Fibroblast of the aortic adventitia (primary cell): ENCODE results near the gene RBM46. TPM values are rescaled to one million over a fixed set of nuclear protein-coding genes. Genes with fewer than 3 reads are reported as not detected.

Experiments
- DNase-seq: peaks from one replicate; pipeline ENCODE4 v3.0.0-alpha.2; 2010; ENCODE audit warnings: low read depth
- H3K4me3 ChIP-seq: 2 replicates; pipeline ENCODE4 v1.5.1; 2011; ENCODE audit warnings: low read depth, mild to moderate bottlenecking, control low read depth, low read length, moderate library complexity
- CTCF ChIP-seq: IDR thresholded peaks from 2 replicates; pipeline ENCODE4 v1.5.1; 2011; ENCODE audit warnings: mild to moderate bottlenecking, low read length, control low read depth, inconsistent platforms; ENCODE audit not compliant: insufficient read depth
- total RNA-seq: library from RNA; depleted of rRNA; stranded (reverse); fragments of >200 nt; gene quantifications from 2 replicates; pipeline ENCODE4 v1.2.3, GENCODE V29; 2012; ENCODE audit warnings: low replicate concordance

The RBM46 gene
- total RNA-seq, 1 donor: not detected

DNA sequence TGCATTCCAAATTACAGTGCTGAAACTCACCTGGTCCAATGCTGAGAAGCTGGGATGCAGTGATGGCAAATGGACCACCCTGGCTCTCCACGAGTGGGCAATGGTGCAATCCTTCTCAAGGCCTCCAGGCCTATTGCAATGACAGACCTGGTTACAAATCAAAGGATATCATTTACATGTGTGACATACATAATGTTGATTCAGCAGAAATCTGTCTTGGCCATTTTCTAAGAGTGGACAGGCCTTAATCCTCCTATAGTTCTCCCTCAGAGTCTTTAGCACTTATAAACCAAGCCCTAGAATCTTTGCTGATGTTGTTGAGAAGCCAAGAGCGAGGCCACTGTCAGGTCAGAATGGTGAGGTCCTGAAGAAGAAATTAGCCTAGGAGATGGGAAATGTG lies 20.2 kb upstream of the RBM46 start:
- DNase-seq: no peak
- TF ChIP-seq CTCF: no peak
- no peak overlapping the region for H3K4me3 ChIP-seq

- no peak overlapping the region for H3K4me3 ChIP-seq
- DNase-seq: no peak
- no peak for TF ChIP-seq CTCF
These were observed 2.8 kb upstream of the RBM46 start for GRCh38 chr4:154778264-154778663.

DNA sequence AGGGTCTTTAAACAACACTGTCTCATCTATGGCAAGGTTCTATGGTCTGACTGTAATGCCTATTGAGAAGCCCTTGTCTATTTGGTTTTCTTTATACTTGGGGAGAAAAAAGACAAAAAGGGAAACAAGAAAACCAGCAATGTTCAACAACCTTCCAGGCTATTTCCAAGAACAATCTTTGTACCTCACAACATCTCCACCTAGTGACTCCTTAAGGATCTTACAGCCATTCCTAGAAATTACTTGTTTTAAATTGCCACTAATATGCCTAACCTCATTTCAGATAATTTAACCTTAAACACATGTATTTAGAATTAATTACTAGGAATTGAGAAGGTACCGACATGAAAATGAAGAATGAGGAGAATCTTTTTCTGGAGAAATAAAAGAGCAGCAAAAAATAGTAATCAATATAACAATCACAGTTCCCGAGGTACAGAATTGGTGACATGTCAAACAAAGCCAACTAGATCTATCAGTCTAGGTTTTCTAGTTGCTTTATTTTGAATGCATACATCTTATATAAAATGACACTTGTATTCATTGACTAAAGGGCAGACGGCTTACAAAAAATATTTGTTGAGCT lies 1.6 kb upstream of the RBM46 start:
- no peak overlapping the region for H3K4me3 ChIP-seq
- peak; percentile 76 for TF ChIP-seq CTCF
- DNase-seq: peak; percentile 73

GRCh38 chr4:154781983-154782293 lies 866 bp downstream of the RBM46 start:
- no peak overlapping the region for H3K4me3 ChIP-seq
- DNase-seq: no peak
- no peak for TF ChIP-seq CTCF

- H3K4me3 ChIP-seq: no peak overlapping the region
- peak; percentile 67 for TF ChIP-seq CTCF
- peak; percentile 78 for DNase-seq
These were observed 26.1 kb downstream of the RBM46 start for GRCh38 chr4:154807042-154807630.

DNA sequence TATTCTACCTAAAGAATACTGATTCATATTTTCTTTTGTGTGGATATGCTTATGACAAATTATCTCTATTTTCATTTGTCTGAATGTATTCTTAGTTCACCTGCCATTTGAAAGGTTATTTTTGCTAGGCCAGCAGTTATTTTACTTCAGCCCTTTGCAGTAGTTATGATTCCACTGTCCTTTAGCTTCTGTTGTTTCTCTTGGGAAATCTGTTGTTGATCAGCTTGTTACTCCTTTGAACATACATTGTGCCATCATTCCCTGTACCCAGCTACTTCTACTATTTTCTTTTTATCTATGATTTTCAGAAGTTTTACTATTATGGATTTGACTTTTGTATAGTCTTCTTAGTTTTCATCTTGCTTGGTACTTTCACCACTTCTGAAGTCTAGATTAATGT lies 37.2 kb downstream of the RBM46 start:
- TF ChIP-seq CTCF: no peak
- DNase-seq: no peak
- H3K4me3 ChIP-seq: no peak overlapping the region

DNA sequence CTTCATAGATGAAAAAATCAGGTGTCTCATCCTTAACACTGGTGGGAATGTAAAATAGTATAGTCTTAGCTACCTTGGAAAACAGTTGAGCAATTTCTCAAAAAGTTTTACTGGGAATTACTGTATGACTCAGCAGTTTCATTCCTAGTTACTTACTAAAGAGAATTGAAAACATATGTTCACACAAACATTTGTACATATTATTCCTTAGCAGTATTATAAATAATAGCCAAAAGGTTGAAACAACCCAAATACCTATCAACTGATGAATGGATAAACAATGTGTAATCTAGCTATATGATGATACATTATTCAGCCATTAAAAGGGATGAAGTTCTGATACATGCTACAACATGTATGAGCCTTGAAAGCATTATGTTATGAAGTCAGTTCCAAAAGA lies 41.7 kb downstream of the RBM46 start:
- no peak overlapping the region for H3K4me3 ChIP-seq
- TF ChIP-seq CTCF: no peak
- peak; percentile 87 for DNase-seq
